Right lobe of liver (tissue), 6 donors: ENCODE measurements around the gene GRB10. TPM values are rescaled to one million over a fixed set of nuclear protein-coding genes. Genes with fewer than 3 reads are reported as not detected.

Experiments
- ATAC-seq, 4 donors: fragments of 200-7000 bp; cut with Tn5 transposase; one replicate each; pipeline ENCODE4 v1.9.1; 2020; ENCODE audit warnings: mild to moderate bottlenecking in 4 of 4, moderate library complexity in 4 of 4
- DNase-seq, 3 donors: peaks; one replicate each; pipeline ENCODE4 v3.0.0-alpha.2; 2020
- H3K27ac ChIP-seq, 3 donors: fragments of 200-600 bp; one replicate each; pipeline ENCODE4 v1.8.0; 2022
- H3K27me3 ChIP-seq, 2 donors: fragments of 200-600 bp; one replicate each; pipeline ENCODE4 v1.8.0; 2022
- H3K36me3 ChIP-seq, 4 donors: fragments of 200-600 bp; sonication (generic) in 1 of 4; one replicate each; pipeline versions ENCODE4 v1.5.1 to v1.8.0; 2017 to 2022; ENCODE audit warnings: control low read depth in 1 of 4
- H3K4me1 ChIP-seq, 4 donors: fragments of 200-600 bp; sonication (generic) in 1 of 4; one replicate each; pipeline versions ENCODE4 v1.5.1 to v1.8.0; 2017 to 2022; ENCODE audit warnings: control low read depth in 1 of 4
- H3K4me3 ChIP-seq, 3 donors: fragments of 200-600 bp; one replicate each; pipeline ENCODE4 v1.8.0; 2022
- H3K9me3 ChIP-seq, 4 donors: fragments of 200-600 bp; sonication (generic) in 1 of 4; one replicate each; pipeline versions ENCODE4 v1.5.1 to v1.8.0; 2017 to 2022; ENCODE audit warnings: control low read depth in 1 of 4
- POLR2A ChIP-seq: fragments of 450-650 bp; IDR thresholded peaks from one replicate; pipeline ENCODE4 v1.6.1; 2017; ENCODE audit warnings: antibody characterized with exemption, mild to moderate bottlenecking
- WGBS: methylation state at CpG from one replicate; pipeline ENCODE4 v1.1.6; 2018; ENCODE audit warnings: low coverage, low lambda C conversion rate; ENCODE audit not compliant: insufficient coverage; ENCODE audit errors: missing lambda C conversion rate; 5-methylcytosine and 5-hydroxymethylcytosine counted together
- intact Hi-C, 2 donors: fragments of 100-400 bp; cut with DNase I; formaldehyde crosslinking; loops; one replicate each; pipeline versions ENCODE4 v1.11.2 to v1.14.1; 2022
- total RNA-seq, 6 experiments: library from RNA; depleted of rRNA in 2 of 6; stranded (reverse); fragments of >200 nt in 2 of 6; fragmentation: NEBNext Ultra II Directional in 3 of 6; extraction: Animal tissue kit (Norgen Biotek cat#: 25700) in 3 of 6; gene quantifications; one replicate each; pipeline versions ENCODE4 v1.1.0 to v1.2.4, GENCODE V29; 2016 to 2023
- TF ChIP-seq, protein P1 (sequence below), 4 donors: fragments of 200-600 bp in 3 of 4; fragments of 450-650 bp in 1 of 4; IDR thresholded peaks; one replicate each; pipeline versions ENCODE4 v1.5.1 to v1.8.0; 2016 to 2022; ENCODE audit warnings: antibody characterized with exemption in 4 of 4, mild to moderate bottlenecking in 2 of 4
- donor health status: DM: no; HTN: yes; CAD: no.
- donor health status: DM: no; HTN: no; CAD: no.
- donor health status: DM: no; HTN: no; CAD: no.
- donor health status: DM: no; HTN: yes; CAD: no.
- donor health status: DM: no; HTN: yes; CAD: no.

Gene GRB10
- total RNA-seq, 6 experiments from 2014 or later: 24.9 to 55.5 (median 40.0) TPM

GRCh38 chr7:50560865-50561351 is 221.8 kb downstream of the GRB10 start:
- 24% methylated on average over 6 of the region's 9 CpGs for WGBS
- Histone ChIP-seq H3K27ac (peak overlapping the region in 1 of 3 donors; percentile 7), H3K9me3 (no peaks in the 10 kb centered on the region), H3K4me3 (no peak overlapping the region), H3K27me3 (no peaks in the 10 kb centered on the region), H3K36me3 (no peaks in the 10 kb centered on the region), H3K4me1 (peaks cover 0 to 45% (median 13%) of the 10 kb centered on the region in 4 donors)
- no peak for TF ChIP-seq POLR2A
- ATAC-seq: peak; percentile 68 to 82 (median 70)
- intact Hi-C loops: no loop called here
- peak; percentile 64 to 84 (median 84) for DNase-seq

- Histone ChIP-seq H3K4me3 (no peak overlapping the region), H3K27me3 (no peaks in the 10 kb centered on the region), H3K4me1 (peaks cover 0 to 40% (median 10%) of the 10 kb centered on the region in 4 donors), H3K27ac (no peak overlapping the region), H3K9me3 (no peaks in the 10 kb centered on the region), H3K36me3 (no peaks in the 10 kb centered on the region)
- 78% methylated on average over 3 of the region's 7 CpGs for WGBS
- ATAC-seq: no peak
- no peak for DNase-seq
- TF ChIP-seq POLR2A: no peak
- TF ChIP-seq, protein P1, sequence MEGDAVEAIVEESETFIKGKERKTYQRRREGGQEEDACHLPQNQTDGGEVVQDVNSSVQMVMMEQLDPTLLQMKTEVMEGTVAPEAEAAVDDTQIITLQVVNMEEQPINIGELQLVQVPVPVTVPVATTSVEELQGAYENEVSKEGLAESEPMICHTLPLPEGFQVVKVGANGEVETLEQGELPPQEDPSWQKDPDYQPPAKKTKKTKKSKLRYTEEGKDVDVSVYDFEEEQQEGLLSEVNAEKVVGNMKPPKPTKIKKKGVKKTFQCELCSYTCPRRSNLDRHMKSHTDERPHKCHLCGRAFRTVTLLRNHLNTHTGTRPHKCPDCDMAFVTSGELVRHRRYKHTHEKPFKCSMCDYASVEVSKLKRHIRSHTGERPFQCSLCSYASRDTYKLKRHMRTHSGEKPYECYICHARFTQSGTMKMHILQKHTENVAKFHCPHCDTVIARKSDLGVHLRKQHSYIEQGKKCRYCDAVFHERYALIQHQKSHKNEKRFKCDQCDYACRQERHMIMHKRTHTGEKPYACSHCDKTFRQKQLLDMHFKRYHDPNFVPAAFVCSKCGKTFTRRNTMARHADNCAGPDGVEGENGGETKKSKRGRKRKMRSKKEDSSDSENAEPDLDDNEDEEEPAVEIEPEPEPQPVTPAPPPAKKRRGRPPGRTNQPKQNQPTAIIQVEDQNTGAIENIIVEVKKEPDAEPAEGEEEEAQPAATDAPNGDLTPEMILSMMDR (IDR thresholded peaks at IDR 0.05): no peak
- intact Hi-C loops: no loop called here
These were observed 222.8 kb downstream of the GRB10 start for GRCh38 chr7:50559881-50560280.

- 33% methylated on average over 2 of the region's 5 CpGs for WGBS
- no peaks in the 10 kb centered on the region for H3K9me3 ChIP-seq
- H3K27me3 ChIP-seq: no peaks in the 10 kb centered on the region
- ATAC-seq (no peak), DNase-seq (no peak)
- TF ChIP-seq, protein P1 (IDR thresholded peaks at IDR 0.05): no peak
- no peak for TF ChIP-seq POLR2A
- intact Hi-C loops: no loop called here
- peaks cover 0 to 45% (median 10%) of the 10 kb centered on the region in 4 donors for H3K4me1 ChIP-seq
- no peak overlapping the region for H3K4me3 ChIP-seq
- no peak overlapping the region for H3K27ac ChIP-seq
- no peaks in the 10 kb centered on the region for H3K36me3 ChIP-seq
These were observed 224.2 kb downstream of the GRB10 start for GRCh38 chr7:50558294-50559053.

DNA sequence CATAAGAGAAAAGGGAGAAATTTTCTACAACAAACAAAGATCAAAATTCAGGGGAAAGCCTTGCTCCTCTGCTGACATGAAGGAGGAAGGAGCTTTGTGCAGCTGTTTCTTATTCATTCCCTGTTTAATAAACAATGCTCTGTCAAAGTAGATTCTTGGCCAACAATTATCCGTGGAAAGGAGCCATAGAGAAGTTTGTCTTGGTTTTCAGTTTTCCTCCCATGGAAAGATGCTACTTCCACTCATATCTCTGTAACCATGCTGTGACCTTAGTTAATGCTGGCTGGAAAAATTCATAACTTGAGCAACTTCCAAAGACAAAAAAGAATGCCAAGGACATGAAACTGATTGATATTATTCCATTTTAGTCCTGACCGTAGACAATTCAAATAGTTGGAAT is 225.6 kb downstream of the GRB10 start:
- H3K9me3 ChIP-seq: no peaks in the 10 kb centered on the region
- TF ChIP-seq POLR2A: no peak
- TF ChIP-seq, protein P1 (IDR thresholded peaks at IDR 0.05): no peak
- DNase-seq (no peak), ATAC-seq (no peak)
- H3K4me1 ChIP-seq: peaks cover 0 to 43% (median 7%) of the 10 kb centered on the region in 4 donors
- WGBS: 44% methylated on average over 2 of the region's 2 CpGs
- no peaks in the 10 kb centered on the region for H3K27me3 ChIP-seq
- H3K27ac ChIP-seq: peak overlapping the region in 1 of 3 donors; percentile 13
- H3K36me3 ChIP-seq: no peaks in the 10 kb centered on the region
- no peak overlapping the region for H3K4me3 ChIP-seq
- intact Hi-C loops: no loop called here

DNA sequence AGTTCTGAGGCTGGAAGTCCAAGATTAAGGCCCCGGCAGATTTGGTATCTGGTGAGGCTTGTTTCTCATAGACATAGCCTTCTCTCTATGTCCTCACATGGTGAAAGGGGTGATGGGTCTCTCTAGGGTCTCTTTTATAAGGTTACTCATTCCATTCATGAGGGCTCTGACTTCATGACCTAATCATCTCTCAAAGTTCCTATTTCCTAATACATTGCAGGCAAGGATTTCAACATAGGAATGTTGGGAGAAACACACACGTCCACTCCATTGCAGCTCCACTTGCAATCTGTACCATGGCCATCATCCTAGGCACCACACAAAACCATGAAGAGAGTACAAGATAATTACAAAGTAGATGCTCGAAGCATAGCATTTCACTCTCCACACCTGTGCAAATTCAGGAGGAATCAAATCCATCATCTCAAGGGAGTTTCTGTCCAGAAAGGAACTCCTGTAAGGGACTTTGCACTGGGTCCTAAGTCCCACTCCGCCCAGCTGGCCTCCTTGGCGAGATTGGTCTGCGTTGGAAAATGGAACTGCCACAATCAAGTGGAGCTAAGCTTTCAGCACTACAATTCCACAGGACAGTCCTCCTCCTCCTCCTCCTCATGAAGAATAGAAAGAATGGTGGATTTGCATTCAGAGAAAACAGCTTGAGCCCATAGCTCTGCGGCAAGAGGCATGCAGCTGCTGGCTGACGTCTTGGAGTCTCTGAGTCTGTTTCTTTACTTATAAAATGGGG is 226.3 kb downstream of the GRB10 start:
- 45% methylated on average over 7 of the region's 8 CpGs for WGBS
- H3K27ac ChIP-seq: peak overlapping the region in 1 of 3 donors; percentile 13
- peaks cover 0 to 38% (median 5%) of the 10 kb centered on the region in 4 donors for H3K4me1 ChIP-seq

More for the DNA sequence above, 226.3 kb downstream of the GRB10 start:
- Histone ChIP-seq H3K4me3 (no peak overlapping the region), H3K9me3 (no peaks in the 10 kb centered on the region), H3K36me3 (no peaks in the 10 kb centered on the region), H3K27me3 (no peaks in the 10 kb centered on the region)
- DNase-seq (no peak), ATAC-seq (peak; percentile 51 to 79 (median 70))
- intact Hi-C loops: no loop called here
- TF ChIP-seq, protein P1 (IDR thresholded peaks at IDR 0.05): no peak
- TF ChIP-seq POLR2A: no peak
